GM12874 (cell line): ENCODE measurements around the gene SAP30BP.

Experiments used
- CTCF ChIP-seq: IDR thresholded peaks from 2 replicates; pipeline ENCODE4 v1.5.1; 2011; ENCODE audit warnings: low read depth, mild to moderate bottlenecking, control low read depth, low read length, moderate library complexity; ENCODE audit not compliant: insufficient read depth

The SAP30BP gene

GRCh38 chr17:75754378-75755204 lies 87.5 kb downstream of the SAP30BP start:
- TF ChIP-seq CTCF = no peak

GRCh38 chr17:75755205-75755901 lies 88.2 kb downstream of the SAP30BP start:
- no peak for TF ChIP-seq CTCF

- no peak for TF ChIP-seq CTCF
Measured at GRCh38 chr17:75755990-75756389, 88.9 kb downstream of the SAP30BP start.

GRCh38 chr17:75756451-75757085 lies 89.4 kb downstream of the SAP30BP start:
- TF ChIP-seq CTCF = no peak

- no peak for TF ChIP-seq CTCF
Measured at GRCh38 chr17:75757086-75757681, 90.0 kb downstream of the SAP30BP start.
